Fibroblast of lung (primary cell): ENCODE measurements around the gene DUSP3.

Experiments used
- EZH2 ChIP-seq: IDR thresholded peaks from 2 replicates; pipeline ENCODE4 v1.5.1; 2012; ENCODE audit warnings: low read length, control low read depth, mild to moderate bottlenecking; ENCODE audit errors: missing control alignments
- TF ChIP-seq, protein P1 (sequence below), 2 donors: IDR thresholded peaks in 1 of 2; conservative IDR thresholded peaks in 1 of 2; 1 replicate in 1 of 2; 2 replicates in 1 of 2; pipeline ENCODE4 v1.5.1; 2011 to 2012; ENCODE audit warnings: low read length in 2 of 2, control low read depth in 1 of 2, inconsistent platforms in 1 of 2, low read depth in 1 of 2, mild to moderate bottlenecking in 1 of 2

- TF ChIP-seq, protein P1, sequence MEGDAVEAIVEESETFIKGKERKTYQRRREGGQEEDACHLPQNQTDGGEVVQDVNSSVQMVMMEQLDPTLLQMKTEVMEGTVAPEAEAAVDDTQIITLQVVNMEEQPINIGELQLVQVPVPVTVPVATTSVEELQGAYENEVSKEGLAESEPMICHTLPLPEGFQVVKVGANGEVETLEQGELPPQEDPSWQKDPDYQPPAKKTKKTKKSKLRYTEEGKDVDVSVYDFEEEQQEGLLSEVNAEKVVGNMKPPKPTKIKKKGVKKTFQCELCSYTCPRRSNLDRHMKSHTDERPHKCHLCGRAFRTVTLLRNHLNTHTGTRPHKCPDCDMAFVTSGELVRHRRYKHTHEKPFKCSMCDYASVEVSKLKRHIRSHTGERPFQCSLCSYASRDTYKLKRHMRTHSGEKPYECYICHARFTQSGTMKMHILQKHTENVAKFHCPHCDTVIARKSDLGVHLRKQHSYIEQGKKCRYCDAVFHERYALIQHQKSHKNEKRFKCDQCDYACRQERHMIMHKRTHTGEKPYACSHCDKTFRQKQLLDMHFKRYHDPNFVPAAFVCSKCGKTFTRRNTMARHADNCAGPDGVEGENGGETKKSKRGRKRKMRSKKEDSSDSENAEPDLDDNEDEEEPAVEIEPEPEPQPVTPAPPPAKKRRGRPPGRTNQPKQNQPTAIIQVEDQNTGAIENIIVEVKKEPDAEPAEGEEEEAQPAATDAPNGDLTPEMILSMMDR (conservative IDR thresholded peaks at IDR 0.05 in 1 of 2, IDR thresholded peaks at IDR 0.05 in 1 of 2; ENCODE audit: low read depth in 1 of 2, low read length in 2 of 2) = no peak
- TF ChIP-seq EZH2 = no peak
Observed at GRCh38 chr17:43808076-43808475, 29.3 kb upstream of the DUSP3 start.
